ENCODE measurements around the gene ARAP1. TPM values are rescaled to one million over a fixed set of nuclear protein-coding genes. Genes with fewer than 3 reads are reported as not detected.

ARAP1 gene
- total RNA-seq, 3 donors from 2014 or later, result 52.3 to 58.1 (median 52.8) TPM

GRCh38 chr11:72720784-72721183 lies 31.4 kb downstream of the ARAP1 start:
- no peak for DNase-seq
- ATAC-seq, result no peak
- Mint-ChIP-seq H3K4me3 (peak overlapping the region; percentile 97), H3K9me3 (no peaks in the 10 kb centered on the region), H3K36me3 (ENCODE audit: insufficient read depth) (no peaks in the 10 kb centered on the region), H3K4me1 (ENCODE audit: low read depth) (peaks cover 71% of the 10 kb centered on the region), H3K27me3 (ENCODE audit: low read depth) (no peaks in the 10 kb centered on the region)

- DNase-seq, result no peak
- H3K4me3 Mint-ChIP-seq, result peak overlapping the region; percentile 97
- peaks cover 68% of the 10 kb centered on the region for H3K4me1 Mint-ChIP-seq (ENCODE audit: low read depth)
- H3K36me3 Mint-ChIP-seq (ENCODE audit: insufficient read depth), result no peaks in the 10 kb centered on the region
- no peak for ATAC-seq
- H3K9me3 Mint-ChIP-seq, result no peaks in the 10 kb centered on the region
- H3K27me3 Mint-ChIP-seq (ENCODE audit: low read depth), result no peaks in the 10 kb centered on the region
These were observed 32.2 kb downstream of the ARAP1 start for GRCh38 chr11:72720047-72720446.

DNA sequence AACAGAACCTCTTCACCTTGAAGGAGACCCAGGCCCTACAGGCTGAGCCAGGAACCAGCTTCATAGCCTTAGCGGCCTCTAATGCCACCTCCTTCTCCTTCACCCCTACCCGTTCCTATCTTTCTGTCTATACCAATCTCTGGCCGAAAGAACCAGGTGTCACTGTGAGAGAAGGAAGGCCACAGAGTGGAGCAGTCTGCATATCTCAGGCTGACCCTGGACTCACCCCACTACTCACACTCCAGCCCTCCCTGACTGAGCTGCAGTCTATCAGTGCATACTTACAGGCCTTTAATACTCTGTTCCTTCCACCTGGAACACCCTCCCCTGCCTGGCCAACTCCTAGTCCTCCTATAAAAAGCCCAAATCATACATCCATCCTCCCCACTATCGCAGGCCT lies 32.7 kb downstream of the ARAP1 start:
- Mint-ChIP-seq H3K27me3 (ENCODE audit: low read depth) (no peaks in the 10 kb centered on the region), H3K36me3 (ENCODE audit: insufficient read depth) (no peaks in the 10 kb centered on the region), H3K4me1 (ENCODE audit: low read depth) (peaks cover 69% of the 10 kb centered on the region), H3K9me3 (no peaks in the 10 kb centered on the region), H3K4me3 (peak overlapping the region; percentile 97)
- no peak for ATAC-seq
- no peak for DNase-seq

DNA sequence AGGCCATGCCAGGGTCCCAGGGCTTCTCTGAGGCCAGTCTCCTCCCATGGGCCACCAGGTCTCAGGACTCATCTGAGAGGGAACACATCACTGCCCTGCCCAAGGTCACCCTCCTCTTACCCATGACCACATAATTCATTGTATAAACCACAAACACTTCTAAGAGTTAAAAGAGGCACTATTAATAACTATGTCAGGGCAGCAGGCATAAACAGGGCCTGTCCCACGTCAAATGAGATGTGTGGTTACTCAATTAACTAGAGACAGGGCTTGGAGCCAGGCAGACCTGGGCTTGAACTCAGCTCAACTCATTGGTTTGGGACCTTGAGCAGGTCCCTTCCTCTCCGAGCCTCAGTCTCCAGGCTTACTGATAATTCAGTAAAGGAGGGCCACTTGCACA lies 33.1 kb downstream of the ARAP1 start:
- DNase-seq (no peak), ATAC-seq (no peak)
- Mint-ChIP-seq H3K9me3 (no peaks in the 10 kb centered on the region), H3K36me3 (ENCODE audit: insufficient read depth) (no peaks in the 10 kb centered on the region), H3K4me1 (ENCODE audit: low read depth) (peaks cover 69% of the 10 kb centered on the region), H3K27me3 (ENCODE audit: low read depth) (no peaks in the 10 kb centered on the region), H3K4me3 (peak overlapping the region; percentile 97)

DNA sequence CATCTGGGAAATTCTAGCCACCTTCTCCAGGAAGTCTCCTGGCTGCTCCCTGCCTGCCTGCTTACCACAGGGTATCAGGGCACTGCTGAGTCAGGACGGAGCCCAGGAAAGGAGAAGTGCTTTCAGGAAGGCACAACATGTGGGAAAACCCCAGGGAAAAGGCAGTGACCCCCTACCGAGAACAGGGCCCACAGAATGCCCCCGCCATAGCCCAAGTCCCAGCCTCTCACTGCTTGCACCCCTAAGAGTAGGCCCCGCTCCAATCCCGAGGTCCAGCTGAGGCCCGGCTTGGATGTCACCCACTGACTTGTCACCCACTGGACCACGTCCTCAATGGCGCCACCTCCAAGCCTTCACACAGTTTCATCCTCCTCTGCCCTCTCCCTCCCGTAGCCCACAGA lies 34.1 kb downstream of the ARAP1 start:
- Mint-ChIP-seq H3K4me1 (ENCODE audit: low read depth) (peaks cover 64% of the 10 kb centered on the region), H3K4me3 (no peak overlapping the region), H3K36me3 (ENCODE audit: insufficient read depth) (no peaks in the 10 kb centered on the region), H3K27me3 (ENCODE audit: low read depth) (no peaks in the 10 kb centered on the region), H3K9me3 (no peaks in the 10 kb centered on the region)
- ATAC-seq, result no peak
- DNase-seq, result no peak

DNA sequence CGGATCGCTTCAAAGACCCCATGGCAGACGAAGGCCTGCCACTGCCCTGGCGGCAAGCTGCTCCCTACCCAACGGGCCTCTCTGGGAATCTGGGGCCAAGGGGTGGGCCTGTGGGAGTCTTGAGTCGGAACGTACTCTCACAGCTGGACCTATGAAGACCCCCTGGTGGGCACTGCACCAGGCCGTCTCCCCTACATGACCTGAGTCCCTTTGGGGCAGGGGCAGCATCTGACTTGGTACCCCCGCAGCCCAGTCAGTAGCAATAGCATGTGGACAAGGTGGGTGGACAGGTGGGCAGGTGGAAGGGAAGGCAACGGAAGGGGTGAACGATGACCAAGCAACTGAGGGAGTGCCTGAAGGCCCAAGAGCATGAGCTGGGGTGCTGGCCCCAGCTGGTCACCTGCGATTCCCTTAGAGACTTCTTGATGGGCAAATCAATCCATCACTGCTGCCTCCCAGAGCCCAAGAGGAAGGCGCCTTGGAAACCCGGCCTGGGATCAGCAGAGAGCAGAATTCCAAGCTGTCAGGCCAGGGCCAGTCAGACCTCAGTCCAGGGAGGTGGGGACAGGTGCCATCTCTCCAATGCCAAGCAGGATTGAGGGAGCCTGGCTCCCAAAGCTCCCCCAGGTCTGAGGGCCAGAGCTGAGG lies 35.3 kb downstream of the ARAP1 start:
- Mint-ChIP-seq H3K36me3 (ENCODE audit: insufficient read depth) (peaks cover 4% of the 10 kb centered on the region), H3K4me3 (no peak overlapping the region), H3K9me3 (no peaks in the 10 kb centered on the region), H3K27me3 (ENCODE audit: low read depth) (no peaks in the 10 kb centered on the region), H3K4me1 (ENCODE audit: low read depth) (peaks cover 58% of the 10 kb centered on the region)
- ATAC-seq (no peak), DNase-seq (no peak)

- no peak overlapping the region for H3K4me3 Mint-ChIP-seq
- peaks cover 54% of the 10 kb centered on the region for H3K4me1 Mint-ChIP-seq (ENCODE audit: low read depth)
- no peaks in the 10 kb centered on the region for H3K27me3 Mint-ChIP-seq (ENCODE audit: low read depth)
- DNase-seq, result no peak
- no peaks in the 10 kb centered on the region for H3K9me3 Mint-ChIP-seq
- ATAC-seq, result no peak
- peaks cover 5% of the 10 kb centered on the region for H3K36me3 Mint-ChIP-seq (ENCODE audit: insufficient read depth)
These were observed 35.9 kb downstream of the ARAP1 start for GRCh38 chr11:72716290-72716689.

GRCh38 chr11:72712841-72713240 lies 39.4 kb downstream of the ARAP1 start:
- no peak overlapping the region for H3K4me3 Mint-ChIP-seq
- no peak for ATAC-seq
- H3K9me3 Mint-ChIP-seq, result no peaks in the 10 kb centered on the region
- no peak for DNase-seq
- no peaks in the 10 kb centered on the region for H3K27me3 Mint-ChIP-seq (ENCODE audit: low read depth)
- peaks cover 22% of the 10 kb centered on the region for H3K4me1 Mint-ChIP-seq (ENCODE audit: low read depth)
- H3K36me3 Mint-ChIP-seq (ENCODE audit: insufficient read depth), result peaks cover 25% of the 10 kb centered on the region

DNA sequence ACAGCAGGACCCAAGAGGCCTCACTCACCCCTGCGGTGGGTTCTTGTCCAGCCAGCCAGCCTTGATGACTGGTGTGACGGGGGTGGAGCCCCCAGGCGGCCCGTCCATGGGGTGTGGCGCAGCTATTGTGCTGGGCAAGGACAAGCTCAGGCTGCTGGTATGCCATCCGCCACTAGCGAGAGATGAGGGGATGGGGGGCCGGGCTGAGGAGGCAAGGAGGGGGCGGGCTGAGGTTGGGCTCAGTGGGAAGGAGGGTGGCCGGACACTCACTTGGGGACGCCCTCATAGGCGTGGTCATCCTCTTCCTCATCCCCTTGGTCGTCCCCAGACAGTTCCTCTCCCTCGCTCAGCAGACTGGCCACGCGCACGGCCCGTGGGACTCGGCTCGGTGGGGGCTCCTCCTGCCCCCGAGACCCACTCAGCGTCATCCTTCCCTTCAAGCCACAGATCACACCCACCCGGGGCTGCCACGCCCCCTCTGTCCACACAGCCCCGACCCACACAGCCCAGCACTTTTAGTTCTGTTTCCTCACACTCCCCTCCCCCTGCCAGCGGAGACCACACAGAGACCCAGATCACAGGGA lies 39.9 kb downstream of the ARAP1 start:
- peaks cover 28% of the 10 kb centered on the region for H3K36me3 Mint-ChIP-seq (ENCODE audit: insufficient read depth)
- H3K27me3 Mint-ChIP-seq (ENCODE audit: low read depth), result no peaks in the 10 kb centered on the region
- DNase-seq (no peak), ATAC-seq (no peak)
- no peak overlapping the region for H3K4me3 Mint-ChIP-seq
- peaks cover 17% of the 10 kb centered on the region for H3K4me1 Mint-ChIP-seq (ENCODE audit: low read depth)
- H3K9me3 Mint-ChIP-seq, result no peaks in the 10 kb centered on the region

GRCh38 chr11:72711141-72711540 lies 41.1 kb downstream of the ARAP1 start:
- Mint-ChIP-seq H3K36me3 (ENCODE audit: insufficient read depth) (peaks cover 36% of the 10 kb centered on the region), H3K4me1 (ENCODE audit: low read depth) (peaks cover 12% of the 10 kb centered on the region), H3K4me3 (no peak overlapping the region), H3K27me3 (ENCODE audit: low read depth) (no peaks in the 10 kb centered on the region), H3K9me3 (no peaks in the 10 kb centered on the region)
- ATAC-seq (no peak), DNase-seq (no peak)

GRCh38 chr11:72710278-72710677 lies 41.9 kb downstream of the ARAP1 start:
- Mint-ChIP-seq H3K36me3 (ENCODE audit: insufficient read depth) (peaks cover 40% of the 10 kb centered on the region), H3K27me3 (ENCODE audit: low read depth) (no peaks in the 10 kb centered on the region), H3K4me3 (no peak overlapping the region), H3K4me1 (ENCODE audit: low read depth) (peaks cover 8% of the 10 kb centered on the region), H3K9me3 (no peaks in the 10 kb centered on the region)
- DNase-seq, result no peak
- no peak for ATAC-seq

GRCh38 chr11:72709478-72710238 lies 42.5 kb downstream of the ARAP1 start:
- DNase-seq (no peak), ATAC-seq (no peak)
- H3K9me3 Mint-ChIP-seq, result no peaks in the 10 kb centered on the region
- H3K4me1 Mint-ChIP-seq (ENCODE audit: low read depth), result peaks cover 3% of the 10 kb centered on the region
- H3K36me3 Mint-ChIP-seq (ENCODE audit: insufficient read depth), result peaks cover 43% of the 10 kb centered on the region
- H3K27me3 Mint-ChIP-seq (ENCODE audit: low read depth), result no peaks in the 10 kb centered on the region
- no peak overlapping the region for H3K4me3 Mint-ChIP-seq

DNA sequence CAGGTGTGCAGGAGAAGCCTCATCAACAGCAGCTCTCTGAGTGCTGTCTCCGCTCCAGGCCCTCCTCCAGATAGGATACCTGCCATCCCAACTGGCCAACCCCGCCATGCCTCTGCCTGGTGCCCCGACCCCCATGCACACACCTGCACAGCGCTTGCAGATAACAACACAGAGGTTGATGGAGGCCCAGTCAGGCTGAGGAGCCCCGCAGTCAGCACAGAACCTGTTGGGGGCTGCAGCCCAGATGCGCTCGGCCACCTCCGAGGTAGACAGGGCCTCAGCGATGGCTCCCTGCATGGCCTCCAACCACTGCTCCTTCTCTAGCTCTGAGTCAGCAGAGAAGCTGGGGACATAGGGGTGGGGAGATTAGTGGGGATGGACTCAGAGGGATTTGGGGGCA lies 45.2 kb downstream of the ARAP1 start:
- Mint-ChIP-seq H3K36me3 (ENCODE audit: insufficient read depth) (peaks cover 45% of the 10 kb centered on the region), H3K9me3 (no peaks in the 10 kb centered on the region), H3K4me3 (no peak overlapping the region), H3K4me1 (ENCODE audit: low read depth) (no peaks in the 10 kb centered on the region), H3K27me3 (ENCODE audit: low read depth) (no peaks in the 10 kb centered on the region)
- ATAC-seq, result no peak
- no peak for DNase-seq

- no peaks in the 10 kb centered on the region for H3K4me1 Mint-ChIP-seq (ENCODE audit: low read depth)
- H3K27me3 Mint-ChIP-seq (ENCODE audit: low read depth), result no peaks in the 10 kb centered on the region
- no peak for ATAC-seq
- H3K4me3 Mint-ChIP-seq, result no peak overlapping the region
- H3K9me3 Mint-ChIP-seq, result no peaks in the 10 kb centered on the region
- DNase-seq, result no peak
- H3K36me3 Mint-ChIP-seq (ENCODE audit: insufficient read depth), result peaks cover 45% of the 10 kb centered on the region
These were observed 45.6 kb downstream of the ARAP1 start for GRCh38 chr11:72706579-72706978.

Data from activated T-cell treated with anti-CD3 and anti-CD28 coated beads, Interleukin-2, amount 50 U/mL, for 4 hours (primary cell).